Activated T-helper 1 cell treated with anti-CD3 and anti-CD28 coated beads, Interleukin-12 subunit alpha, Interleukin-12 subunit beta, Interleukin-2, Interleukin-4 antibody, amounts not matched to agents 30 ng/mL and 10 ng/mL and 1 ng/mL, durations not matched to agents 14 hours and 24 hours and 36 hours (primary cell): ENCODE measurements around the gene WWTR1. TPM values are rescaled to one million over a fixed set of nuclear protein-coding genes. Genes with fewer than 3 reads are reported as not detected.

Source experiments
- DNase-seq: peaks from one replicate; pipeline ENCODE4 v3.0.0; 2021; ENCODE audit warnings: low spot score
- H3K27ac Mint-ChIP-seq: one replicate; pipeline ENCODE4 v1.8.0; 2021; ENCODE audit warnings: mild to moderate bottlenecking, mixed read lengths
- H3K27me3 Mint-ChIP-seq: one replicate; pipeline ENCODE4 v1.8.0; 2022; ENCODE audit warnings: mild to moderate bottlenecking, moderate library complexity, mixed read lengths; ENCODE audit not compliant: insufficient read depth
- H3K36me3 Mint-ChIP-seq: one replicate; pipeline ENCODE4 v1.8.0; 2021; ENCODE audit warnings: low read depth, mixed read lengths
- H3K4me1 Mint-ChIP-seq: one replicate; pipeline ENCODE4 v1.8.0; 2021; ENCODE audit warnings: low read depth, mixed read lengths
- H3K4me3 Mint-ChIP-seq: one replicate; pipeline ENCODE4 v1.8.0; 2021; ENCODE audit warnings: mild to moderate bottlenecking, moderate library complexity, mixed read lengths
- H3K9me3 Mint-ChIP-seq: one replicate; pipeline ENCODE4 v1.8.0; 2021; ENCODE audit warnings: mixed read lengths
- intact Hi-C: fragments of 100-400 bp; cut with micrococcal nuclease; formaldehyde crosslinking; loops from one replicate; pipeline ENCODE4 v1.15.1; 2024
- total RNA-seq: library from RNA; stranded (reverse); gene quantifications from 2 replicates; pipeline ENCODE4 v1.2.3, GENCODE V29; 2022

The WWTR1 gene
- total RNA-seq, 1 donor from 2014 or later = 0.57 TPM

DNA sequence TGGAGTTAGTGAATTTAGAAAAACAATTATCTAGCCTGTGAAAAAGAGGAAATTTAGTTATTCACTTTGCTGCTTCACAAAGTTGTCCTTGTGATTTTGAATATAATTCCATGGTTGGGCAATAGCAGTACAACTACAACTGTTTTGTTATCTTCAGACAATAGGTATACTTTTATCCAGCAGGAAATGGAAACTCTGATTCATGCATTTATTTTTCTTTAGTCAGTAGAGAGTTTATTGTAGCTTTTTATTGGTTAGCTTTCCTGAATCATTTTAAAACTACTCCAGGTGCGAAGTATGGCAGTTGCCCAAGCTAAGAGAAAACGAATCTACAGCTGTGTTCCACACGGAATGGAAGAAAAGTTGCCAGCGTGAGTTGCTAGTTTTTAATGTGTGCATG, 103.0 kb downstream of the WWTR1 start:
- DNase-seq = no peak
- H3K27me3 Mint-ChIP-seq = peaks cover 9% of the 10 kb centered on the region
- H3K36me3 Mint-ChIP-seq = no peaks in the 10 kb centered on the region
- H3K9me3 Mint-ChIP-seq = no peaks in the 10 kb centered on the region
- H3K4me3 Mint-ChIP-seq = no peak overlapping the region
- intact Hi-C loops = no loop called here
- H3K4me1 Mint-ChIP-seq = peaks cover 9% of the 10 kb centered on the region
- no peak overlapping the region for H3K27ac Mint-ChIP-seq

- H3K9me3 Mint-ChIP-seq = no peaks in the 10 kb centered on the region
- H3K27me3 Mint-ChIP-seq = peaks cover 11% of the 10 kb centered on the region
- intact Hi-C loops = no loop called here
- peaks cover 9% of the 10 kb centered on the region for H3K4me1 Mint-ChIP-seq
- H3K27ac Mint-ChIP-seq = no peak overlapping the region
- H3K4me3 Mint-ChIP-seq = no peak overlapping the region
- H3K36me3 Mint-ChIP-seq = no peaks in the 10 kb centered on the region
- DNase-seq = no peak
Observed at GRCh38 chr3:149553781-149554451, 103.9 kb downstream of the WWTR1 start.

DNA sequence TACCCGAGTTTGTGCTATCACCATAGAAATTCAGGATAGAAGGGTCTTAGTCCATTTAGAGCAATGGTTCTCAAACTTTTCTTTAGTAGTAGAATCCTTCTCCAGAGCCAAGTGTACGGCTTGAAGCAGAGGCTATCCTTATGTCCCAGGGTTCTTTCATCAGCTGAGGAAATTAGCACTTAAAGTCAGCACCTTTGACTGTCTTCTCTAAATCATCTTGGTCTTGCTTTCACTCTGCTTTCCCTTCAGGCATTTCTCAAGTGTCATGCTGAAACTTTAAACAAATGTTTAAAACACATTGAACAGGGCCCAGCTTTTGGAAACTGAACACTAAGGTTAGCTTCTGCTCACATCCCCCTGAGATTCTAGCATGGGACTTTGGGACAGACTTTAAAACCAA, 105.1 kb downstream of the WWTR1 start:
- intact Hi-C loops = no loop called here
- Mint-ChIP-seq H3K36me3 (no peaks in the 10 kb centered on the region), H3K4me1 (peaks cover 9% of the 10 kb centered on the region), H3K27me3 (peaks cover 14% of the 10 kb centered on the region), H3K9me3 (no peaks in the 10 kb centered on the region), H3K4me3 (no peak overlapping the region), H3K27ac (no peak overlapping the region)
- DNase-seq = no peak

- Mint-ChIP-seq H3K4me1 (peaks cover 9% of the 10 kb centered on the region), H3K36me3 (no peaks in the 10 kb centered on the region), H3K4me3 (no peak overlapping the region), H3K27ac (no peak overlapping the region), H3K27me3 (peaks cover 14% of the 10 kb centered on the region), H3K9me3 (no peaks in the 10 kb centered on the region)
- intact Hi-C loops = no loop called here
- no peak for DNase-seq
Observed at GRCh38 chr3:149551500-149551899, 106.3 kb downstream of the WWTR1 start.

DNA sequence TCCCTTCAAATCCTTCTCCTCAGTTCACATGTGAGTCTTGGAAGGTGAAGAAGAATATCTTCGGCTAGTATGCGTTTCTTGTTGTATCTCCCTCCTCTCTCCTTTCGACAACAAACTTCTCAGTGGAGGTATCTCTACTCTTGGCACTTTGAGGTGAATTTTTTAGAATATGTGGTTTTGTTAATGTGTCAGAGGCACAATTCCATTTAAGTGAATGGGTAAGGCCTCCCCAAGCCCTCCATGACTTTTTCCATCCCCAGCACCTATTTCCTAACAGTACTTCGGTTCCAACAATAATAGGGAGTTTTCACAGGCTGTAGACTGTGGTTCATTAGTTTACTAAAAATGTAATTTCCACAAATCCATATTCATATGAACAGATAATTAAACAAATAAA, 109.2 kb downstream of the WWTR1 start:
- no peak overlapping the region for H3K4me3 Mint-ChIP-seq
- no peaks in the 10 kb centered on the region for H3K36me3 Mint-ChIP-seq
- H3K27ac Mint-ChIP-seq = no peak overlapping the region
- no peaks in the 10 kb centered on the region for H3K4me1 Mint-ChIP-seq
- intact Hi-C loops = no loop called here
- DNase-seq = no peak
- H3K9me3 Mint-ChIP-seq = no peaks in the 10 kb centered on the region
- peaks cover 14% of the 10 kb centered on the region for H3K27me3 Mint-ChIP-seq

- H3K27me3 Mint-ChIP-seq = peaks cover 14% of the 10 kb centered on the region
- H3K36me3 Mint-ChIP-seq = no peaks in the 10 kb centered on the region
- H3K9me3 Mint-ChIP-seq = no peaks in the 10 kb centered on the region
- H3K27ac Mint-ChIP-seq = no peak overlapping the region
- DNase-seq = no peak
- intact Hi-C loops = no loop called here
- H3K4me1 Mint-ChIP-seq = no peaks in the 10 kb centered on the region
- H3K4me3 Mint-ChIP-seq = no peak overlapping the region
Observed at GRCh38 chr3:149547954-149548668, 109.7 kb downstream of the WWTR1 start.

DNA sequence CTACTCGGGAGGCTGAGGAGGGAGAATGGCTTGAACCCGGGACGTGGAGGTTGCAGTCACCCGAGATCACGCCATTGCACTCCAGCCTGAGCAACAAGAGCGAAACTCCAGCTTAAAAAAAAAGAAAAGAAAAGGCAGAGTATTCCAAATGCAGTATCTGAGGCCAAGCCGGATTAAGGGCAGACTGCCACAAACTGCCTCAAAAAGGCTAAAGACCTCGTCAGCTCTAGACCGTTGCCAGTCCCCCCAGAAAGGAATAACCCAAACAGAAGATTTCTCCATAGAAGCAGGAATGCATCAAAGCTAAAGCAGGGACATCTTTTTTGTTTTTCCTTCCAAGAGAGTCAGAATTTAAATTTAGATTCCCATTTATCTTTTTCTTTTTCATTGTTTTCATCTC, 110.4 kb downstream of the WWTR1 start:
- Mint-ChIP-seq H3K4me3 (no peak overlapping the region), H3K27me3 (peaks cover 8% of the 10 kb centered on the region), H3K4me1 (no peaks in the 10 kb centered on the region), H3K36me3 (no peaks in the 10 kb centered on the region), H3K9me3 (no peaks in the 10 kb centered on the region), H3K27ac (no peak overlapping the region)
- intact Hi-C loops = no loop called here
- no peak for DNase-seq

GRCh38 chr3:149545049-149545448, 112.8 kb downstream of the WWTR1 start:
- H3K27me3 Mint-ChIP-seq = peaks cover 6% of the 10 kb centered on the region
- no peak for DNase-seq
- H3K27ac Mint-ChIP-seq = no peak overlapping the region
- no peaks in the 10 kb centered on the region for H3K4me1 Mint-ChIP-seq
- H3K9me3 Mint-ChIP-seq = no peaks in the 10 kb centered on the region
- H3K36me3 Mint-ChIP-seq = no peaks in the 10 kb centered on the region
- intact Hi-C loops = no loop called here
- H3K4me3 Mint-ChIP-seq = no peak overlapping the region

- Mint-ChIP-seq H3K4me1 (no peaks in the 10 kb centered on the region), H3K36me3 (no peaks in the 10 kb centered on the region), H3K27me3 (peaks cover 8% of the 10 kb centered on the region), H3K27ac (no peak overlapping the region), H3K9me3 (no peaks in the 10 kb centered on the region), H3K4me3 (no peak overlapping the region)
- intact Hi-C loops = no loop called here
- DNase-seq = no peak
Observed at GRCh38 chr3:149542375-149543312, 115.2 kb downstream of the WWTR1 start.

DNA sequence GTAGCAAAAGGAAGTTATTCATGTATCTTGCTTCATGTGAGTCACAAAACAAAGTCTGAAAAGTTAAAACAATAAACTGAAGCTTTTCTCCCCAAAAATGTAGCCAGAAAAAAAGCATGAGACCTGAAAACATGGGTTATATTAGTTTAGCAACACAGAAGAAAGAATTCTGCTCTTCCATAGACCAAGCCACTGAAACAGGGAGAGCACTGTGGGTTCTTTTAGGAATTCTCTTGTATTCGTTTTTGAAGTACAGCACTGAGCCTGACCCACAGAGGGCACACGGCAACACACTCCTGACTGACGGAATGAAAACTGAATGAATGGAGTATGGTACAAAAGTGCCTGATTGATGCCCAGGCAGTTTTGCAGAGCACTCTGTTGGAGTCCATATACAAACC, 116.7 kb downstream of the WWTR1 start:
- Mint-ChIP-seq H3K27ac (no peak overlapping the region), H3K4me1 (no peaks in the 10 kb centered on the region), H3K27me3 (peaks cover 8% of the 10 kb centered on the region), H3K4me3 (no peak overlapping the region), H3K36me3 (no peaks in the 10 kb centered on the region), H3K9me3 (no peaks in the 10 kb centered on the region)
- intact Hi-C loops = no loop called here
- no peak for DNase-seq

DNA sequence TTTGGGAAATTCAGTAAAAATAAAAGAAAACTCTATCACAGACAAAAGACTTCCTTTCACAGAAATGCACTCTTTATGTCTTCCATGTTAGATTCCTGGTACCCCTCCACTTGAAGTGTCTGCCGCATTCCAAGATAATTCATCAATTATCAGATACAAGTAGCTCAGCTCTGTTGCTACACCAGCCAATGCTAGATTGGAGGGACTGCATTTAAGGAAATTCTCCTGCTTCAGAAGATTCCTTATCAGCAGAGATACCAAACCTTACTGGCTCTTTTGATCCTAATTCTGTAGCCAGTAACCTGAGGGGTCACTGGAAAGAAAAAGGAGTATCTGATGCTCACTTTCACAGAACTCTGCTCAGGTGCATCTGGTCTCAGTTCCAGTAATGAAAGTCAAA, 119.5 kb downstream of the WWTR1 start:
- H3K4me1 Mint-ChIP-seq = no peaks in the 10 kb centered on the region
- peaks cover 10% of the 10 kb centered on the region for H3K27me3 Mint-ChIP-seq
- no peak overlapping the region for H3K27ac Mint-ChIP-seq
- no peak overlapping the region for H3K4me3 Mint-ChIP-seq
- H3K36me3 Mint-ChIP-seq = no peaks in the 10 kb centered on the region
- no peak for DNase-seq
- intact Hi-C loops = no loop called here
- no peaks in the 10 kb centered on the region for H3K9me3 Mint-ChIP-seq

DNA sequence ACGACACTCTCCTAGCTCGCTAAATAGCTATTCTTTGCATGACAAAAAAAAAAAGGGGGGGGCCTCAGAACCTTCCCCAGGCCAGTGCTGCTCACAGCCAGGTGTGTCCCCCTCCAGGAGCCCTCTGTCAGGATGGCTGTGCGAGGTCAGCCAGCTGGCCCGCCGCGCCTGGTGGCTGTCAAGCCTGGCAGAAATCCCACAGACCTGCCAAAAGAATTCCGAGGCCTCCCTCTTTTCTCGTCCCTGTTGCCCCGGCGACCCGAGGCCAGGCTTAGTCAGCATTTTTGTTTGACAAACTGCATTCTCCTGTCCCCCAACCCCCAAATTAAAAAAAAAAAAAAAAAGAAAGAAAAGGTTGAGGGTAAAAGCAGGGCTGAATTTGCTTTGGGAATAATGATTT, 121.4 kb downstream of the WWTR1 start:
- H3K9me3 Mint-ChIP-seq = no peaks in the 10 kb centered on the region
- H3K4me1 Mint-ChIP-seq = peaks cover 11% of the 10 kb centered on the region
- no peak for DNase-seq
- no peak overlapping the region for H3K27ac Mint-ChIP-seq
- H3K27me3 Mint-ChIP-seq = peaks cover 8% of the 10 kb centered on the region
- H3K4me3 Mint-ChIP-seq = no peak overlapping the region
- H3K36me3 Mint-ChIP-seq = no peaks in the 10 kb centered on the region
- intact Hi-C loops = no loop called here

- H3K4me1 Mint-ChIP-seq = peaks cover 11% of the 10 kb centered on the region
Observed at GRCh38 chr3:149535333-149535685, 122.5 kb downstream of the WWTR1 start.

More at GRCh38 chr3:149535333-149535685, 122.5 kb downstream of the WWTR1 start:
- no peaks in the 10 kb centered on the region for H3K36me3 Mint-ChIP-seq
- no peak overlapping the region for H3K27ac Mint-ChIP-seq
- peaks cover 8% of the 10 kb centered on the region for H3K27me3 Mint-ChIP-seq
- no peak for DNase-seq
- no peak overlapping the region for H3K4me3 Mint-ChIP-seq
- intact Hi-C loops = no loop called here
- no peaks in the 10 kb centered on the region for H3K9me3 Mint-ChIP-seq
